MM.1S (cell line): ENCODE results near the gene LCE3C.
"Not testable (repeated sequence)": the region's sequence is repeated elsewhere in the genome, so short reads cannot be mapped to it uniquely, and the experiment has no call there.

Experiments used
- DNase-seq: peaks from one replicate; pipeline ENCODE4 v3.0.0-alpha.2; 2015
- H2AFZ ChIP-seq: fragments of 300-600 bp; sonication (generic); 2 replicates; pipeline ENCODE4 v1.6.0; 2016; ENCODE audit warnings: antibody characterized with exemption, low read length
- H3F3A ChIP-seq: fragments of 300-600 bp; sonication (generic); 2 replicates; pipeline ENCODE4 v1.6.1; 2016; ENCODE audit warnings: mild to moderate bottlenecking, antibody characterized with exemption, low read length, moderate library complexity, mixed read lengths; ENCODE audit not compliant: insufficient read depth
- H3K27ac ChIP-seq: fragments of 300-600 bp; sonication (generic); 2 replicates; pipeline ENCODE4 v1.5.1; 2016; ENCODE audit warnings: mild to moderate bottlenecking, low read length
- H3K27me3 ChIP-seq: fragments of 300-600 bp; sonication (generic); replicated peaks from 2 replicates; pipeline ENCODE4 v1.6.0; 2016; ENCODE audit warnings: low read length; ENCODE audit not compliant: insufficient read depth
- H3K36me3 ChIP-seq: fragments of 300-600 bp; sonication (generic); replicated peaks from 2 replicates; pipeline ENCODE4 v1.6.1; 2016; ENCODE audit warnings: mild to moderate bottlenecking, low read length, mixed read lengths; ENCODE audit not compliant: insufficient read depth
- H3K4me1 ChIP-seq: fragments of 300-600 bp; sonication (generic); 2 replicates; pipeline ENCODE4 v1.6.1; 2016; ENCODE audit warnings: low read length, mixed read lengths
- H3K4me2 ChIP-seq: fragments of 300-600 bp; sonication (generic); 2 replicates; pipeline ENCODE4 v1.6.0; 2016; ENCODE audit warnings: low read depth, low read length
- H3K4me3 ChIP-seq: fragments of 300-600 bp; sonication (generic); 2 replicates; pipeline ENCODE4 v1.5.1; 2016; ENCODE audit warnings: low read length, mixed read lengths
- H3K79me2 ChIP-seq: fragments of 300-600 bp; sonication (generic); 2 replicates; pipeline ENCODE4 v1.6.1; 2016; ENCODE audit warnings: mixed run types, low read length, mixed read lengths
- H3K9ac ChIP-seq: fragments of 300-600 bp; sonication (generic); 2 replicates; pipeline ENCODE4 v1.6.1; 2016; ENCODE audit warnings: low read length, mixed read lengths
- H3K9me2 ChIP-seq: fragments of 300-600 bp; sonication (generic); replicated peaks from 2 replicates; pipeline ENCODE4 v1.6.1; 2016; ENCODE audit warnings: mild to moderate bottlenecking, low read length, mixed read lengths; ENCODE audit not compliant: insufficient read depth
- H3K9me3 ChIP-seq: fragments of 300-600 bp; sonication (generic); replicated peaks from 2 replicates; pipeline ENCODE4 v1.6.1; 2016; ENCODE audit warnings: mild to moderate bottlenecking, low read length, mixed read lengths; ENCODE audit not compliant: insufficient read depth
- H4K20me1 ChIP-seq: fragments of 300-600 bp; sonication (generic); 2 replicates; pipeline ENCODE4 v1.6.1; 2016; ENCODE audit warnings: mild to moderate bottlenecking, low read length, moderate library complexity, mixed read lengths; ENCODE audit not compliant: insufficient read depth
- CTCF ChIP-seq: fragments of 300-600 bp; sonication (generic); IDR thresholded peaks from 2 replicates; pipeline ENCODE4 v1.5.1; 2016; ENCODE audit warnings: antibody characterized with exemption, low read length, mixed read lengths
- EZH2 ChIP-seq: fragments of 300-600 bp; sonication (generic); optimal IDR thresholded peaks from 2 replicates; pipeline ENCODE3; 2017; ENCODE audit warnings: low read depth, mild to moderate bottlenecking, antibody characterized with exemption, low read length, mixed read lengths
- EZH2phosphoT487 ChIP-seq: fragments of 300-600 bp; sonication (generic); IDR thresholded peaks from 2 replicates; pipeline ENCODE4 v1.6.1; 2018; ENCODE audit warnings: antibody characterized with exemption, low read length

The LCE3C gene

GRCh38 chr1:152566681-152567080 lies 33.4 kb upstream of the LCE3C start, which contains the start of gene LCE3E:
LCE3E (minus strand) TSS chr1:152566780; CDS start chr1:152566208, 572 bp downstream.
- TF ChIP-seq EZH2 (no peak), EZH2phosphoT487 (no peak), CTCF (no peak)
- DNase-seq: no peak
- Histone ChIP-seq H3F3A (no peaks in the 10 kb centered on the region), H3K4me3 (no peak within 1 kb of the TSS), H3K9me3 (no peaks in the 10 kb centered on the region), H3K9ac (no peak within 1 kb of the TSS), H3K79me2 (no peaks in the 10 kb centered on the region), H2AFZ (no peak within 1 kb of the TSS), H3K9me2 (no peaks in the 10 kb centered on the region), H3K27me3 (no peaks in the 10 kb centered on the region), H4K20me1 (no peaks in the 10 kb centered on the region), H3K27ac (no peak within 1 kb of the TSS), H3K4me1 (no peaks in the 10 kb centered on the region), H3K4me2 (no peak within 1 kb of the TSS), H3K36me3 (no peaks in the 10 kb centered on the region)

DNA sequence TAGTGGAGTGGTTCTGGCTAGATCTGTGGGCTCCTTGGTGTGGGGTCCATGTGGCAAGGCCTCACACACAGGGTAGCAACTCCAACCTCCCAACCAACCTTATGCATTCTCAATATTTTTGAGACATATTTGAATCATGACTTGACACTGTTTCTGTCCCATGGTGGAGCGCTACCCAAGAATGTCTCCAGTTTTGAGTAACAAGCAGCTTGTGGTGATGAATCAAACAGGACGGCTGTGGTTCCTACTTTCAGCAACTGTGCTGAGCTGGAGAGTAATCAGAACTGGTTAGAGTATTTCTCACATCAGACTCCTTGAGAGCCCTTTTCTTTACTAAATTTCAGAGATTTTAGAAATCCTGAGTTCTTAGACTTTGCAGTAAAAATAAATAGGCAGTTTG lies 22.9 kb upstream of the LCE3C start:
- no peaks in the 10 kb centered on the region for H3K4me1 ChIP-seq
- H3K36me3 ChIP-seq: no peaks in the 10 kb centered on the region
- no peak for TF ChIP-seq EZH2
- no peak for TF ChIP-seq EZH2phosphoT487
- no peak for TF ChIP-seq CTCF
- H3K79me2 ChIP-seq: no peaks in the 10 kb centered on the region
- H3K27me3 ChIP-seq: no peaks in the 10 kb centered on the region
- no peak for DNase-seq
- H2AFZ ChIP-seq: no peak overlapping the region
- H3K9me3 ChIP-seq: no peaks in the 10 kb centered on the region
- H3K9ac ChIP-seq: no peak overlapping the region
- H3K4me3 ChIP-seq: no peak overlapping the region
- H3F3A ChIP-seq: no peaks in the 10 kb centered on the region
- H4K20me1 ChIP-seq: no peaks in the 10 kb centered on the region
- H3K4me2 ChIP-seq: no peak overlapping the region
- no peak overlapping the region for H3K27ac ChIP-seq
- no peaks in the 10 kb centered on the region for H3K9me2 ChIP-seq

DNA sequence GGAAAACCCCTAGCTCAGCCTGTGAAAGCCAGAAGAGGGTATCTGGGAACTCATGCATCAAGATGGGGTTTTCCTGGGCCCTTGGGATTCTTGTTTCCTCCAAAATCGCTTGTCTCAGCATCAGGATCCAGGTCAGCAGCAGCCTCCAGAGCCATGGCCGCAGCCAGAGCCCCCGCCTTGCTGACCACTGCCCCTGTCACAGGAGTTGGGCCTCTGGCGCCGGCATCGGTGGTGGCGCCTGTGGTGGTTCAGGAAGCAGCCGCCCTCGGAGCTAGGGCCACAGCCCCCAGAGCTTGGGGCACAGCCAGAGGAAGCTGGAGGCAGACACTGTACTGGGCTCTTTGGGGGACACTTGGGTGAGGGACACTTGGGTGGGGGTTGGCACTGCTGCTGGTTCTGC lies 20.5 kb upstream of the LCE3C start:
- H3K9ac ChIP-seq, H2AFZ ChIP-seq, H4K20me1 ChIP-seq, H3K9me2 ChIP-seq, H3K9me3 ChIP-seq, H3K4me2 ChIP-seq, H3F3A ChIP-seq, H3K27me3 ChIP-seq, H3K27ac ChIP-seq, H3K36me3 ChIP-seq, H3K4me3 ChIP-seq, H3K79me2 ChIP-seq, H3K4me1 ChIP-seq, DNase-seq: not testable (repeated sequence)

DNA sequence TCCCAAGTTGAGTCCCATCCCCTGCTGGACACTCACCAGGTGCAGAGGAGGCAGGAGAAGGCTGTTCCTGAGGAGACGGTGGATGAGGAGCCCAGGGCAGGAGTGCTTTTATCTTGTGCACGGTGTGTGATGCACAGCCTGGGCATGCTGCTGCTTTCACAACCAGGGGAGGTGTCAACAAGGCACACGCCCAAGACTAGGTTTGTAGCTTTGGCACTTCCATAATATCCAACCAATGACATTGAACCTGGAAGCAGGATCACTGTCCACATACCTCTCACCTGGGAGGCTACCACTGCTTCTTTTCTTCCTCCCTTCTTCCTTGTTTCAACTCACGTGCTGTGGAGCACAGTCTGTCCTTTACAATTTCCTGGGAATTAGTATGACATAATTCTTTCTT lies 19.6 kb upstream of the LCE3C start, which contains the start of gene LCE3D:
LCE3D (minus strand) TSS at position 84 of the 400 bp plus-strand sequence. CDS start 580 bp downstream, outside the sequence.
- H3K4me2 ChIP-seq: no peak within 1 kb of the TSS
- no peak within 1 kb of the TSS for H3K27ac ChIP-seq
- H3K9me3 ChIP-seq: no peaks in the 10 kb centered on the region

More for the DNA sequence above, 19.6 kb upstream of the LCE3C start, which contains the start of gene LCE3D:
- DNase-seq: no peak
- H3K9ac ChIP-seq: no peak within 1 kb of the TSS
- no peaks in the 10 kb centered on the region for H3K4me1 ChIP-seq
- H3K4me3 ChIP-seq: no peak within 1 kb of the TSS
- no peak within 1 kb of the TSS for H2AFZ ChIP-seq
- no peaks in the 10 kb centered on the region for H3K79me2 ChIP-seq
- TF ChIP-seq CTCF (no peak), EZH2 (no peak), EZH2phosphoT487 (no peak)
- H3F3A ChIP-seq: no peaks in the 10 kb centered on the region
- H4K20me1 ChIP-seq: no peaks in the 10 kb centered on the region
- H3K9me2 ChIP-seq: no peaks in the 10 kb centered on the region
- H3K27me3 ChIP-seq: no peaks in the 10 kb centered on the region
- no peaks in the 10 kb centered on the region for H3K36me3 ChIP-seq
